ENCODE measurements around the gene PLSCR1.

Gene PLSCR1

GRCh38 chr3:146547235-146547835 is 2.9 kb upstream of the PLSCR1 start:
- Histone ChIP-seq H3K27me3 (replicated peaks) (no peaks in the 10 kb centered on the region), H3K36me3 (replicated peaks) (no peaks in the 10 kb centered on the region), H3K4me3 (ENCODE audit: low read depth, low read length) (no peak overlapping the region), H3K27ac (no peak overlapping the region)
- in situ Hi-C loops (cut with HindIII; ENCODE audit: low pct_ligation_motif_present, low sequenced_read_pairs): no loop called here
- DNase-seq: no peak
- TF ChIP-seq, protein P1, sequence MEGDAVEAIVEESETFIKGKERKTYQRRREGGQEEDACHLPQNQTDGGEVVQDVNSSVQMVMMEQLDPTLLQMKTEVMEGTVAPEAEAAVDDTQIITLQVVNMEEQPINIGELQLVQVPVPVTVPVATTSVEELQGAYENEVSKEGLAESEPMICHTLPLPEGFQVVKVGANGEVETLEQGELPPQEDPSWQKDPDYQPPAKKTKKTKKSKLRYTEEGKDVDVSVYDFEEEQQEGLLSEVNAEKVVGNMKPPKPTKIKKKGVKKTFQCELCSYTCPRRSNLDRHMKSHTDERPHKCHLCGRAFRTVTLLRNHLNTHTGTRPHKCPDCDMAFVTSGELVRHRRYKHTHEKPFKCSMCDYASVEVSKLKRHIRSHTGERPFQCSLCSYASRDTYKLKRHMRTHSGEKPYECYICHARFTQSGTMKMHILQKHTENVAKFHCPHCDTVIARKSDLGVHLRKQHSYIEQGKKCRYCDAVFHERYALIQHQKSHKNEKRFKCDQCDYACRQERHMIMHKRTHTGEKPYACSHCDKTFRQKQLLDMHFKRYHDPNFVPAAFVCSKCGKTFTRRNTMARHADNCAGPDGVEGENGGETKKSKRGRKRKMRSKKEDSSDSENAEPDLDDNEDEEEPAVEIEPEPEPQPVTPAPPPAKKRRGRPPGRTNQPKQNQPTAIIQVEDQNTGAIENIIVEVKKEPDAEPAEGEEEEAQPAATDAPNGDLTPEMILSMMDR (IDR thresholded peaks at IDR 0.05; ENCODE audit: low read depth, low read length, missing control alignments): no peak

GRCh38 chr3:146546366-146546965 is 2.1 kb upstream of the PLSCR1 start:
- DNase-seq: no peak
- Histone ChIP-seq H3K27ac (no peak overlapping the region), H3K36me3 (replicated peaks) (no peaks in the 10 kb centered on the region), H3K4me3 (ENCODE audit: low read depth, low read length) (no peak overlapping the region), H3K27me3 (replicated peaks) (no peaks in the 10 kb centered on the region)
- in situ Hi-C loops (cut with HindIII; ENCODE audit: low pct_ligation_motif_present, low sequenced_read_pairs): no loop called here
- TF ChIP-seq, protein P1 (IDR thresholded peaks at IDR 0.05; ENCODE audit: low read depth, low read length, missing control alignments): no peak

GRCh38 chr3:146544929-146545528 is 622 bp upstream of the PLSCR1 start:
- in situ Hi-C loops (cut with HindIII; ENCODE audit: low pct_ligation_motif_present, low sequenced_read_pairs): no loop called here
- peak overlapping the region; percentile 88 for H3K4me3 ChIP-seq (ENCODE audit: low read depth, low read length)
- H3K36me3 ChIP-seq (replicated peaks): no peaks in the 10 kb centered on the region
- H3K27ac ChIP-seq: peak overlapping the region; percentile 80
- H3K27me3 ChIP-seq (replicated peaks): no peaks in the 10 kb centered on the region
- DNase-seq: no peak
- TF ChIP-seq, protein P1 (IDR thresholded peaks at IDR 0.05; ENCODE audit: low read depth, low read length, missing control alignments): no peak

DNA sequence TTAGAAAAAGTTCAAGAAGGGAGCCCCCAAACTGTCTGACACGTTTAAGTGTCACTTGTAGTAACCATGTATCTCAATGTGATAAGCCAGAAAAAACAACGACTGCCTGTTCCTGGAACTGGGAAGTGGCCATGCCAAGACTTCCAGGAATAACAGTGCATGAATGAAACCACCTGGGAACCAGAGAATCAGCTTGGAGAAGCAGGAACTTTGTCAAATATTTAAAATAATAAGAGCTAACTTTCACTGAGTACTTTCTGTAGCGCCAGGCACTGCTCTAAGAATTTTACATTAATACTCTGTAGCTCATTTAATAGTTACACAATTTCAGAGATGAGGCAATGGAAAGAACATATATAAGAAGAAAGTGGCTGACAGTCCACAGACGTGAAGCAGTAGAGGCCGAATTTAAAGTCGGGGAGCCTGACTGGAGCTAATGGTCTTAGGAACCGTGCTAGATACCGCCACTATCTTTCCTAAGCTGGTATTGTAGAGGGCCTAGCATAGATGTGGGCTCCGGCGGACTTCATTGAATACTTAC is 876 bp downstream of the PLSCR1 start:
- in situ Hi-C loops (cut with HindIII; ENCODE audit: low pct_ligation_motif_present, low sequenced_read_pairs): no loop called here
- H3K27ac ChIP-seq: peak overlapping the region; percentile 80
- DNase-seq: no peak
- H3K4me3 ChIP-seq (ENCODE audit: low read depth, low read length): peak overlapping the region; percentile 88
- TF ChIP-seq, protein P1 (IDR thresholded peaks at IDR 0.05; ENCODE audit: low read depth, low read length, missing control alignments): no peak
- no peaks in the 10 kb centered on the region for H3K36me3 ChIP-seq (replicated peaks)
- no peaks in the 10 kb centered on the region for H3K27me3 ChIP-seq (replicated peaks)

- Histone ChIP-seq H3K36me3 (replicated peaks) (no peaks in the 10 kb centered on the region), H3K27me3 (replicated peaks) (no peaks in the 10 kb centered on the region), H3K4me3 (ENCODE audit: low read depth, low read length) (peak overlapping the region; percentile 88), H3K27ac (no peak overlapping the region)
- in situ Hi-C loops (cut with HindIII; ENCODE audit: low pct_ligation_motif_present, low sequenced_read_pairs): no loop called here
- TF ChIP-seq, protein P1 (IDR thresholded peaks at IDR 0.05; ENCODE audit: low read depth, low read length, missing control alignments): no peak
- no peak for DNase-seq
Measured at GRCh38 chr3:146542978-146543377, 1.4 kb downstream of the PLSCR1 start.
